OCI-LY7 (cell line): ENCODE data around the gene SNRNP48.

Experiments
- EZH2phosphoT487 ChIP-seq: fragments of 200-600 bp; sonication (generic); IDR thresholded peaks from 2 replicates; pipeline ENCODE4 v1.6.1; 2018; ENCODE audit warnings: low read depth, borderline replicate concordance, mild to moderate bottlenecking, mixed run types, antibody characterized with exemption, low read length, moderate library complexity, mixed read lengths
- TF ChIP-seq, protein P1 (sequence below): fragments of 200-600 bp; sonication (generic); conservative IDR thresholded peaks from 2 replicates; pipeline ENCODE4 v1.5.1; 2014; ENCODE audit warnings: mild to moderate bottlenecking, antibody characterized with exemption, low read length, moderate library complexity, mixed read lengths

DNA sequence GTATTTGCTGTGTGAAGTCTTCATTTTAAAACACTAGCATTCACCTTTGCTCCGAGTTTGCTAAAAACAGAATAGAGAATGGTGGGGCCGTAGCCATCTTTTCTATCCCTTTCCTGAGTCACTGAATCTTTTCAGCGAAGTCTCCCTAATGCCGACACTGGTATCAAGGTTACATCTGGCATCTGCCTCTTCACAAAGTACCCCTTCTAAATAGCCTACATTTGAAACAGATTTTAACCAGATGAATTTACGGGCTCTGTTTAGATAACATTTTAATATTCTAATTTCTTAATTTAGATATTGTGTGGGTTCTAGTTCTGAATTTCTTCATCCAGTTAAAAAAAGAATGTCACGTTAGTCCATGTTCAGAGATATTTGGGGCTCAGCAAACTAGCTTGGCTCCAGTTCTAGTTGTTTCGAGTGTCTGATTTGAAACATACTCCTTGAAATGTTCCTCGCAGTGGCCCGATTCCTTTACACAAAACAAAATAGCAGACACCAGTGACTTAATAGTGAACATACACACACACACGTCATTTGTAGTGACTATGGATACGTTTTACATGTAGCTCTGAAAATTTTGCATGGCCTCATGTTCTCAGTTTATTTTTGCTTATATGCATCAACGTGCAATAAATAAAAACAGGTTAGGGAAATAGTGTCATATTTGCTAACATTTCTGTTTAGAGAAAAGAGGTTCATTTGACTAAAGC lies 33.4 kb upstream of the SNRNP48 start:
- TF ChIP-seq, protein P1, sequence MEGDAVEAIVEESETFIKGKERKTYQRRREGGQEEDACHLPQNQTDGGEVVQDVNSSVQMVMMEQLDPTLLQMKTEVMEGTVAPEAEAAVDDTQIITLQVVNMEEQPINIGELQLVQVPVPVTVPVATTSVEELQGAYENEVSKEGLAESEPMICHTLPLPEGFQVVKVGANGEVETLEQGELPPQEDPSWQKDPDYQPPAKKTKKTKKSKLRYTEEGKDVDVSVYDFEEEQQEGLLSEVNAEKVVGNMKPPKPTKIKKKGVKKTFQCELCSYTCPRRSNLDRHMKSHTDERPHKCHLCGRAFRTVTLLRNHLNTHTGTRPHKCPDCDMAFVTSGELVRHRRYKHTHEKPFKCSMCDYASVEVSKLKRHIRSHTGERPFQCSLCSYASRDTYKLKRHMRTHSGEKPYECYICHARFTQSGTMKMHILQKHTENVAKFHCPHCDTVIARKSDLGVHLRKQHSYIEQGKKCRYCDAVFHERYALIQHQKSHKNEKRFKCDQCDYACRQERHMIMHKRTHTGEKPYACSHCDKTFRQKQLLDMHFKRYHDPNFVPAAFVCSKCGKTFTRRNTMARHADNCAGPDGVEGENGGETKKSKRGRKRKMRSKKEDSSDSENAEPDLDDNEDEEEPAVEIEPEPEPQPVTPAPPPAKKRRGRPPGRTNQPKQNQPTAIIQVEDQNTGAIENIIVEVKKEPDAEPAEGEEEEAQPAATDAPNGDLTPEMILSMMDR: no peak
- no peak for TF ChIP-seq EZH2phosphoT487
